Stomach (tissue), 4 donors: ENCODE results near the gene UMAD1.

Experiments
- POLR2AphosphoS5 ChIP-seq, 3 donors: sonication (generic); formaldehyde crosslinking; IDR thresholded peaks; one replicate each; pipeline ENCODE4 v1.6.1; 2016; ENCODE audit warnings: antibody characterized with exemption in 3 of 3
- TF ChIP-seq, protein P1 (sequence below), 7 experiments: fragments of 450-650 bp in 4 of 7; fragments of 200-600 bp in 3 of 7; sonication (generic) in 3 of 7; IDR thresholded peaks; one replicate each; pipeline ENCODE4 v1.5.1; 2016 to 2019; ENCODE audit warnings: antibody characterized with exemption in 7 of 7, control low read depth in 2 of 7, mild to moderate bottlenecking in 1 of 7

DNA sequence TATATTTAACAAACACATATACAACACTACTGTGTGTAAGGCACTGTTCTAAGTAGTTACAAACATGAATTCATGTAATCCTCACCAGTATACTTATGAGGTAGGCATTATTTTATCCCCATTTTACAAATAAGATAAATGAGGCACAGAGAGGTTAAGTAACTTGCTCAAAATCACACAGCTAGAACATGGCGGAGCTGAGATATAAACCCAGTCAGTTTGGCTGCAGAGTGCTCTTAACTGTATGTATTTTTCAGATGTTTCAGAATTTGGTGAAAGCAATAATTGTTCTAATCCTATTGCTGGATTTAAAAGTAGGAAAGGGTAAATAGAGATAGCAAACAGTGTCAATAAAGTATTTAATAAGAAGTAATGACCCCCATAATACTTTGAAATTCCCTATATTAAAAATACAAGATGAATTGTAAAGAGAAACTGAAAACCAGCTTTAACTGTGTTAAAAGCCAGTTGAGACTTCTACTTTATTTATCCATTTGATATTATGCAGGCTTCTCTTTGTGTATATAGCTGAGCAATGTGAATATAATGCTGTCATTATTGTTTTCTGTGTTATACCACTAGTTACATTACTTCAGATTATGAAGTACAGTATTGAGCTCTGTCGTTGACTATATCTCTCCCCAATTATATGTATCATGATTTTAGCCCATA lies 110.2 kb downstream of the UMAD1 start:
- TF ChIP-seq, protein P1, sequence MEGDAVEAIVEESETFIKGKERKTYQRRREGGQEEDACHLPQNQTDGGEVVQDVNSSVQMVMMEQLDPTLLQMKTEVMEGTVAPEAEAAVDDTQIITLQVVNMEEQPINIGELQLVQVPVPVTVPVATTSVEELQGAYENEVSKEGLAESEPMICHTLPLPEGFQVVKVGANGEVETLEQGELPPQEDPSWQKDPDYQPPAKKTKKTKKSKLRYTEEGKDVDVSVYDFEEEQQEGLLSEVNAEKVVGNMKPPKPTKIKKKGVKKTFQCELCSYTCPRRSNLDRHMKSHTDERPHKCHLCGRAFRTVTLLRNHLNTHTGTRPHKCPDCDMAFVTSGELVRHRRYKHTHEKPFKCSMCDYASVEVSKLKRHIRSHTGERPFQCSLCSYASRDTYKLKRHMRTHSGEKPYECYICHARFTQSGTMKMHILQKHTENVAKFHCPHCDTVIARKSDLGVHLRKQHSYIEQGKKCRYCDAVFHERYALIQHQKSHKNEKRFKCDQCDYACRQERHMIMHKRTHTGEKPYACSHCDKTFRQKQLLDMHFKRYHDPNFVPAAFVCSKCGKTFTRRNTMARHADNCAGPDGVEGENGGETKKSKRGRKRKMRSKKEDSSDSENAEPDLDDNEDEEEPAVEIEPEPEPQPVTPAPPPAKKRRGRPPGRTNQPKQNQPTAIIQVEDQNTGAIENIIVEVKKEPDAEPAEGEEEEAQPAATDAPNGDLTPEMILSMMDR (IDR thresholded peaks at IDR 0.05): no peak
- TF ChIP-seq POLR2AphosphoS5 (IDR thresholded peaks at IDR 0.05): no peak
